Transverse colon (tissue), 4 donors: ENCODE data around the gene SLCO4A1.

ENCODE experiments used
- CTCF ChIP-seq, 5 experiments: fragments of 200-600 bp in 3 of 5; fragments of 450-650 bp in 2 of 5; sonication (generic) in 3 of 5; IDR thresholded peaks; 1 replicate in 2 of 5; 2 replicates in 3 of 5; pipeline ENCODE4 v1.5.1; 2016 to 2017; ENCODE audit warnings: antibody characterized with exemption in 5 of 5, inconsistent platforms in 3 of 5, mild to moderate bottlenecking in 2 of 5, moderate library complexity in 1 of 5
- POLR2AphosphoS5 ChIP-seq, 3 donors: sonication (generic); formaldehyde crosslinking; IDR thresholded peaks; one replicate each; pipeline ENCODE4 v1.6.1; 2016; ENCODE audit warnings: antibody characterized with exemption in 3 of 3

- no peak for TF ChIP-seq POLR2AphosphoS5 (IDR thresholded peaks at IDR 0.05)
- no peak for TF ChIP-seq CTCF (IDR thresholded peaks at IDR 0.05)
Observed at GRCh38 chr20:62694106-62694505, 51.8 kb downstream of the SLCO4A1 start.
